Measurements from ENCODE around the gene MNT.
"Not testable (repeated sequence)": the region's sequence is repeated elsewhere in the genome, so short reads cannot be mapped to it uniquely, and the experiment has no call there.

The MNT gene, protein sequence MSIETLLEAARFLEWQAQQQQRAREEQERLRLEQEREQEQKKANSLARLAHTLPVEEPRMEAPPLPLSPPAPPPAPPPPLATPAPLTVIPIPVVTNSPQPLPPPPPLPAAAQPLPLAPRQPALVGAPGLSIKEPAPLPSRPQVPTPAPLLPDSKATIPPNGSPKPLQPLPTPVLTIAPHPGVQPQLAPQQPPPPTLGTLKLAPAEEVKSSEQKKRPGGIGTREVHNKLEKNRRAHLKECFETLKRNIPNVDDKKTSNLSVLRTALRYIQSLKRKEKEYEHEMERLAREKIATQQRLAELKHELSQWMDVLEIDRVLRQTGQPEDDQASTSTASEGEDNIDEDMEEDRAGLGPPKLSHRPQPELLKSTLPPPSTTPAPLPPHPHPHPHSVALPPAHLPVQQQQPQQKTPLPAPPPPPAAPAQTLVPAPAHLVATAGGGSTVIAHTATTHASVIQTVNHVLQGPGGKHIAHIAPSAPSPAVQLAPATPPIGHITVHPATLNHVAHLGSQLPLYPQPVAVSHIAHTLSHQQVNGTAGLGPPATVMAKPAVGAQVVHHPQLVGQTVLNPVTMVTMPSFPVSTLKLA

DNA sequence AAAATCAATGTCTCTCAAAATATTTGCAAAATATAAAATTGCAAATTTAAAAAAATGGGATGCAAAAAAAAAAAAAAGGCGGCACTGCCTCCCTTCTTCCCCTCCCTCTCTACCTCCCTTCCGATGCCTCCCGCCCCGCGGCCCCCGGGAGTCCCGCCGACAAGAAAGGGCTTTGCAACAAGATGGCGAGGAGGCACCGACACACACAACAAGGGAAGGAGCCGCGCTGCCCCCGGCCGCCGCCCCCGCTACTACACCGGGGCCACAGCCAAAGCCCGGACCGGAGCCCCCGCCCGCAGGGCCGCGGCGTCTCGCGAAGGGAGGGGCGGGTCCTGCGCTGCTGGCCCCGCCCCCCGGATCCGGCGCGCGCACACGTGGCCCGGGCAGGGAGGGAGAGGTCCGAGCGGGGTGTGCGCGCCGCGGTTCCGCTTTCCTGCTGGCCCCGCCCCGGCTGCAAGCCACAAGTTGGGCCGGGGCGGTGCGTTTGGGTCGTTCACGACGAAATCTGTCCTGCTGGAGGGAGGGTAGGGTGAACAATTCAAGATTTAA is at the start of gene MNT:
MNT (minus strand) TSS at position 184 of the 549 bp plus-strand sequence. CDS start 348 bp downstream, outside the sequence.
- no peaks in the 10 kb centered on the region for H3K27me3 ChIP-seq (ENCODE audit: low read depth, low read length)
- peak within 1 kb of the TSS; percentile 79 for H3K4me2 ChIP-seq (ENCODE audit: low read length)
- peaks cover 22% of the 10 kb centered on the region for H4K20me1 ChIP-seq (ENCODE audit: insufficient read depth, low read length)
- TF ChIP-seq, protein P1, sequence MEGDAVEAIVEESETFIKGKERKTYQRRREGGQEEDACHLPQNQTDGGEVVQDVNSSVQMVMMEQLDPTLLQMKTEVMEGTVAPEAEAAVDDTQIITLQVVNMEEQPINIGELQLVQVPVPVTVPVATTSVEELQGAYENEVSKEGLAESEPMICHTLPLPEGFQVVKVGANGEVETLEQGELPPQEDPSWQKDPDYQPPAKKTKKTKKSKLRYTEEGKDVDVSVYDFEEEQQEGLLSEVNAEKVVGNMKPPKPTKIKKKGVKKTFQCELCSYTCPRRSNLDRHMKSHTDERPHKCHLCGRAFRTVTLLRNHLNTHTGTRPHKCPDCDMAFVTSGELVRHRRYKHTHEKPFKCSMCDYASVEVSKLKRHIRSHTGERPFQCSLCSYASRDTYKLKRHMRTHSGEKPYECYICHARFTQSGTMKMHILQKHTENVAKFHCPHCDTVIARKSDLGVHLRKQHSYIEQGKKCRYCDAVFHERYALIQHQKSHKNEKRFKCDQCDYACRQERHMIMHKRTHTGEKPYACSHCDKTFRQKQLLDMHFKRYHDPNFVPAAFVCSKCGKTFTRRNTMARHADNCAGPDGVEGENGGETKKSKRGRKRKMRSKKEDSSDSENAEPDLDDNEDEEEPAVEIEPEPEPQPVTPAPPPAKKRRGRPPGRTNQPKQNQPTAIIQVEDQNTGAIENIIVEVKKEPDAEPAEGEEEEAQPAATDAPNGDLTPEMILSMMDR (IDR thresholded peaks at IDR 0.05; ENCODE audit: low read depth, low read length): no peak
- H3K9me3 ChIP-seq (ENCODE audit: insufficient read depth, low read length): no peaks in the 10 kb centered on the region
- peak within 1 kb of the TSS; percentile 91 for H3K9ac ChIP-seq (ENCODE audit: low read length)
- H3K4me1 ChIP-seq (ENCODE audit: low read length): peaks cover 21% of the 10 kb centered on the region
- H3K36me3 ChIP-seq (replicated peaks; ENCODE audit: low read depth, low read length): no peaks in the 10 kb centered on the region
- H2AFZ ChIP-seq (ENCODE audit: low read depth, low read length): peak within 1 kb of the TSS; percentile 74; the same call in 1 of the 2 replicates
- peak within 1 kb of the TSS; percentile 97 for H3K4me3 ChIP-seq (ENCODE audit: low read length)
- H3K79me2 ChIP-seq (ENCODE audit: low read length): peaks cover 27% of the 10 kb centered on the region; the same call in 1 of the 2 replicates
- peak within 1 kb of the TSS; percentile 90 for H3K27ac ChIP-seq (ENCODE audit: low read length)

DNA sequence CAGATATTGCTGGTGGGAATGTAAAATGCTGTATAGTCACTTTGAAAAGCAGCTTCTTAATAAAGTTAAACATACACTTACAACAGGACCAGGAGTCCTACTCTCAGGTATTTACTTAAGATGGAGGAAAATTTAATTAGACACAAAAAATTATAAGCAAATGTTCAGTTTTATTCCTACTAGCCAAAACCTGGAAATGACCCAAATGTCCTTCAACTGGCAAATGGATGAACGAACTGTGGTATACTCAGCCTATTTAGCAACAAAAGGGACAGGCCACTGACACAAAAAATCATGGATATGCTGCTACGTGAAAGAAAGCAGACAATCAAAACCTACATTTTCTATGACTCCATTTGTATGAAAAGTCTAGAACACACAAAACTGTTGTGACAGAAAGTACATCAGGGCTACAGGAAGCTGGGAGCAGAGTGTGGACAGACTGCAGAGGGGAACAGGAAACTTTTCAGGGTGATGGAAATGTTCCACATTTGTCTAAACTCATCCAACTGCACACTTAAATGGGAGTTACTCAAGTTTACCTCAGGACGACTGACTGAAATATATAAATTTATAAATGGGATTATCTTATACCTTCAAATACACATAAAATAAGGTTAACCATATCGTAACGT is 49.3 kb upstream of the MNT start:
- no peaks in the 10 kb centered on the region for H3K79me2 ChIP-seq (ENCODE audit: low read length)
- H3K9me3 ChIP-seq (ENCODE audit: insufficient read depth, low read length): no peaks in the 10 kb centered on the region
- peaks cover 10% of the 10 kb centered on the region for H3K4me1 ChIP-seq (ENCODE audit: low read length)
- H3K9ac ChIP-seq (ENCODE audit: low read length): no peak overlapping the region
- no peak overlapping the region for H3K4me2 ChIP-seq (ENCODE audit: low read length)
- H3K27me3 ChIP-seq (ENCODE audit: low read depth, low read length): no peaks in the 10 kb centered on the region
- no peak overlapping the region for H3K27ac ChIP-seq (ENCODE audit: low read length)
- TF ChIP-seq, protein P1 (IDR thresholded peaks at IDR 0.05; ENCODE audit: low read depth, low read length): no peak
- TF ChIP-seq EZH2phosphoT487 (IDR thresholded peaks at IDR 0.05; ENCODE audit: low read depth): no peak
- H4K20me1 ChIP-seq (ENCODE audit: insufficient read depth, low read length): no peaks in the 10 kb centered on the region
- H2AFZ ChIP-seq (ENCODE audit: low read depth, low read length): no peak overlapping the region
- peaks cover 8% of the 10 kb centered on the region for H3K36me3 ChIP-seq (replicated peaks; ENCODE audit: low read depth, low read length)
- H3K4me3 ChIP-seq (ENCODE audit: low read length): no peak overlapping the region

DNA sequence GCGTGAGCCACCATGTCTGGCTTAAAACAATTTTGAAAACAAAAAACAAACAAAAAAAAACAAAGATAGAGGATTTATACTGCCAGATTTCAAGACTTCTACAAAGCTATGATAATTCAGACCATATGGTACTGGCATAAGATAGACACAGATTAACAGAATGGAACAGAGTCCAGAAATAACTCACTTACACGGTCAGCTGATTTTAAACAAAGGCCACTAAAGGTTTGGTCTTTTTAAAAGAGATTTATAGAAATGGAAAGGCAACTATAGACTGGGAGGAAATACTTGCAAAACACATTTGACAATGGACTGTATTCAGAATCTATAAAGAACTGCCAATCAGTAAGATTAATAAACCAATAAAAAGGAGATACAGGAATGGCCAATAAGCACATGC is 48.6 kb upstream of the MNT start:
- TF ChIP-seq EZH2phosphoT487 (IDR thresholded peaks at IDR 0.05; ENCODE audit: low read depth): no peak
- TF ChIP-seq, protein P1 (IDR thresholded peaks at IDR 0.05; ENCODE audit: low read depth, low read length): no peak
- H3K4me1 ChIP-seq (ENCODE audit: low read length): peaks cover 10% of the 10 kb centered on the region
- H3K27ac ChIP-seq (ENCODE audit: low read length): no peak overlapping the region
- no peaks in the 10 kb centered on the region for H4K20me1 ChIP-seq (ENCODE audit: insufficient read depth, low read length)
- H3K4me3 ChIP-seq (ENCODE audit: low read length): no peak overlapping the region
- no peaks in the 10 kb centered on the region for H3K27me3 ChIP-seq (ENCODE audit: low read depth, low read length)
- H2AFZ ChIP-seq (ENCODE audit: low read depth, low read length): no peak overlapping the region
- H3K4me2 ChIP-seq (ENCODE audit: low read length): no peak overlapping the region
- H3K9me3 ChIP-seq (ENCODE audit: insufficient read depth, low read length): no peaks in the 10 kb centered on the region
- H3K36me3 ChIP-seq (replicated peaks; ENCODE audit: low read depth, low read length): peaks cover 8% of the 10 kb centered on the region
- H3K79me2 ChIP-seq (ENCODE audit: low read length): no peaks in the 10 kb centered on the region
- no peak overlapping the region for H3K9ac ChIP-seq (ENCODE audit: low read length)

DNA sequence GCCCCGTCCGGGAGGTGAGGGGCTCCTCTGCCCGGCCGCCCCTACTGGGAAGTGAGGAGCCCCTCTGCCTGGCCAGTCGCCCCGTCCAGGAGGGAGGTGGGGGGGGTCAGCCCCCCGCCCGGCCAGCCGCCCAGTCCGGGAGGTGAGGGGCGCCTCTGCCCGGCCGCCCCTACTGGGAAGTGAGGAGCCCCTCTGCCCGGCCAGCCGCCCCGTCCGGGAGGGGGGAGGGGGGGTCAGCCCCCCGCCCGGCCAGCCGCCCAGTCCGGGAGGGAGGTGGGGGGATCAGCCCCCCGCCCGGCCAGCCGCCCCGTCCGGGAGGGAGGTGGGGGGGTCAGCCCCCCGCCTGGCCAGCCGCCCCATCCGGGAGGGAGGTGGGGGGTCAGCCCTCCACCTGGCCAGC is 46.6 kb upstream of the MNT start:
- H3K9ac ChIP-seq (ENCODE audit: low read length); H3K4me2 ChIP-seq (ENCODE audit: low read length); H3K4me1 ChIP-seq (ENCODE audit: low read length); H3K9me3 ChIP-seq (ENCODE audit: insufficient read depth, low read length); H3K27ac ChIP-seq (ENCODE audit: low read length); H2AFZ ChIP-seq (ENCODE audit: low read depth, low read length); H3K36me3 ChIP-seq (replicated peaks; ENCODE audit: low read depth, low read length); H3K4me3 ChIP-seq (ENCODE audit: low read length); H3K79me2 ChIP-seq (ENCODE audit: low read length); H3K27me3 ChIP-seq (ENCODE audit: low read depth, low read length); H4K20me1 ChIP-seq (ENCODE audit: insufficient read depth, low read length): not testable (repeated sequence)
